ENCODE data around the gene TEX261. TPM values are rescaled to one million over a fixed set of nuclear protein-coding genes. Genes with fewer than 3 reads are reported as not detected.

Gene TEX261
- total and polyA plus RNA-seq, 2 experiments from 2014 or later = 5.7 to 17.5 TPM

DNA sequence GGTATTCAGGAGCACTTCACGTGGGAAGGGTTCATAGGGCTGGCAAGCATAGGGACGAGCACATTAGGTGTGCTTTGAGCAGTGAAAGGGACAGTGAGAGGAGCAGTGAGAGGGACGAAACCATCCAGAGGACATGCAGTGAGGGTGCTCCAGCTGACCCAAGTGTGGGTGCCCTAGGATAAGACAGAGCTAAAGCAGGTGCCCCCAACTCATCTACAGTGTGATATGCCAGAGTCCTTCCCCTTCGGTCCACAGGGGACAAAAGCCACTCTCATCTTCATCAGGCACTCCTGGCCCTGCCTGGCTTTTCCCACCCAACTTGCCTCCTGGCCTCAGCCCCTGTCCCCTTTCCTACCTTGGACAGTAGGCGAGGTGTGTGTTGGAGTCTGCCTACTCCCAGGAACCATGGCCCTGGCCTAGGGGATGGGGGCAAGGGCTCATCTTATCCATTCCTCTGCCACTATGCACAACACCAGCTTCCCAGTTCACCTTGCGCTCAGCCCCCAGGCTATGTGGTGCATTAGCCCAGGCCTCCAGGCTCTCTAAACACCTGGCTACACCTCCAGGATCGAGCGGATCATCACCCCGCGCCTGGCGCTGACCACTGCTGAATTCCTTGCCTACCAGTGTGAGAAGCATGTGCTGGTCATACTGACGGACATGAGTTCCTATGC, 32.3 kb downstream of the TEX261 start:
- no peaks in the 10 kb centered on the region for H3K36me3 ChIP-seq (ENCODE audit: insufficient read depth)
- Mint-ChIP-seq H3K4me3 (no peak overlapping the region), H3K9me3 (no peaks in the 10 kb centered on the region), H3K4me1 (peaks cover 4% of the 10 kb centered on the region), H3K27me3 (ENCODE audit: insufficient read depth, low read depth, poor library complexity) (peaks cover 62% of the 10 kb centered on the region), H3K36me3 (ENCODE audit: low read depth) (no peaks in the 10 kb centered on the region), H3K27ac (no peak overlapping the region)
- H4K20me1 ChIP-seq (replicated peaks; ENCODE audit: insufficient read depth) = no peaks in the 10 kb centered on the region
- DNase-seq (ENCODE audit: low spot score) (no peak), ATAC-seq (no peak)
- no peak overlapping the region for H3K4me3 ChIP-seq
- no peak overlapping the region for H2AFZ ChIP-seq
- H3K27ac ChIP-seq (ENCODE audit: low read depth) = no peak overlapping the region
- TF ChIP-seq, protein P1, sequence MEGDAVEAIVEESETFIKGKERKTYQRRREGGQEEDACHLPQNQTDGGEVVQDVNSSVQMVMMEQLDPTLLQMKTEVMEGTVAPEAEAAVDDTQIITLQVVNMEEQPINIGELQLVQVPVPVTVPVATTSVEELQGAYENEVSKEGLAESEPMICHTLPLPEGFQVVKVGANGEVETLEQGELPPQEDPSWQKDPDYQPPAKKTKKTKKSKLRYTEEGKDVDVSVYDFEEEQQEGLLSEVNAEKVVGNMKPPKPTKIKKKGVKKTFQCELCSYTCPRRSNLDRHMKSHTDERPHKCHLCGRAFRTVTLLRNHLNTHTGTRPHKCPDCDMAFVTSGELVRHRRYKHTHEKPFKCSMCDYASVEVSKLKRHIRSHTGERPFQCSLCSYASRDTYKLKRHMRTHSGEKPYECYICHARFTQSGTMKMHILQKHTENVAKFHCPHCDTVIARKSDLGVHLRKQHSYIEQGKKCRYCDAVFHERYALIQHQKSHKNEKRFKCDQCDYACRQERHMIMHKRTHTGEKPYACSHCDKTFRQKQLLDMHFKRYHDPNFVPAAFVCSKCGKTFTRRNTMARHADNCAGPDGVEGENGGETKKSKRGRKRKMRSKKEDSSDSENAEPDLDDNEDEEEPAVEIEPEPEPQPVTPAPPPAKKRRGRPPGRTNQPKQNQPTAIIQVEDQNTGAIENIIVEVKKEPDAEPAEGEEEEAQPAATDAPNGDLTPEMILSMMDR (conservative IDR thresholded peaks at IDR 0.05; ENCODE audit: low read depth in 2 of 2) = no peak
- TF ChIP-seq, protein P2, sequence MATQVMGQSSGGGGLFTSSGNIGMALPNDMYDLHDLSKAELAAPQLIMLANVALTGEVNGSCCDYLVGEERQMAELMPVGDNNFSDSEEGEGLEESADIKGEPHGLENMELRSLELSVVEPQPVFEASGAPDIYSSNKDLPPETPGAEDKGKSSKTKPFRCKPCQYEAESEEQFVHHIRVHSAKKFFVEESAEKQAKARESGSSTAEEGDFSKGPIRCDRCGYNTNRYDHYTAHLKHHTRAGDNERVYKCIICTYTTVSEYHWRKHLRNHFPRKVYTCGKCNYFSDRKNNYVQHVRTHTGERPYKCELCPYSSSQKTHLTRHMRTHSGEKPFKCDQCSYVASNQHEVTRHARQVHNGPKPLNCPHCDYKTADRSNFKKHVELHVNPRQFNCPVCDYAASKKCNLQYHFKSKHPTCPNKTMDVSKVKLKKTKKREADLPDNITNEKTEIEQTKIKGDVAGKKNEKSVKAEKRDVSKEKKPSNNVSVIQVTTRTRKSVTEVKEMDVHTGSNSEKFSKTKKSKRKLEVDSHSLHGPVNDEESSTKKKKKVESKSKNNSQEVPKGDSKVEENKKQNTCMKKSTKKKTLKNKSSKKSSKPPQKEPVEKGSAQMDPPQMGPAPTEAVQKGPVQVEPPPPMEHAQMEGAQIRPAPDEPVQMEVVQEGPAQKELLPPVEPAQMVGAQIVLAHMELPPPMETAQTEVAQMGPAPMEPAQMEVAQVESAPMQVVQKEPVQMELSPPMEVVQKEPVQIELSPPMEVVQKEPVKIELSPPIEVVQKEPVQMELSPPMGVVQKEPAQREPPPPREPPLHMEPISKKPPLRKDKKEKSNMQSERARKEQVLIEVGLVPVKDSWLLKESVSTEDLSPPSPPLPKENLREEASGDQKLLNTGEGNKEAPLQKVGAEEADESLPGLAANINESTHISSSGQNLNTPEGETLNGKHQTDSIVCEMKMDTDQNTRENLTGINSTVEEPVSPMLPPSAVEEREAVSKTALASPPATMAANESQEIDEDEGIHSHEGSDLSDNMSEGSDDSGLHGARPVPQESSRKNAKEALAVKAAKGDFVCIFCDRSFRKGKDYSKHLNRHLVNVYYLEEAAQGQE (IDR thresholded peaks at IDR 0.05; ENCODE audit: unreplicated experiment) = no peak
- no peak for TF ChIP-seq CREB1 (CRISPR knock-in tag; IDR thresholded peaks at IDR 0.05; ENCODE audit: low read depth)
- no peak for TF ChIP-seq ZNF114 (CRISPR knock-in tag; IDR thresholded peaks at IDR 0.05)
- no peak for TF ChIP-seq EZH2phosphoT487 (IDR thresholded peaks at IDR 0.05; ENCODE audit: unreplicated experiment)
- no peak for TF ChIP-seq STAT1 (IDR thresholded peaks at IDR 0.05; ENCODE audit: unreplicated experiment)
- no peak for TF ChIP-seq POLR2AphosphoS5 (IDR thresholded peaks at IDR 0.05; ENCODE audit: low read depth)
- no peak for TF ChIP-seq JUNB (IDR thresholded peaks at IDR 0.05; ENCODE audit: unreplicated experiment)
- TF ChIP-seq NANOG (IDR thresholded peaks at IDR 0.05; ENCODE audit: borderline replicate concordance) = no peak
- TF ChIP-seq, protein P3, sequence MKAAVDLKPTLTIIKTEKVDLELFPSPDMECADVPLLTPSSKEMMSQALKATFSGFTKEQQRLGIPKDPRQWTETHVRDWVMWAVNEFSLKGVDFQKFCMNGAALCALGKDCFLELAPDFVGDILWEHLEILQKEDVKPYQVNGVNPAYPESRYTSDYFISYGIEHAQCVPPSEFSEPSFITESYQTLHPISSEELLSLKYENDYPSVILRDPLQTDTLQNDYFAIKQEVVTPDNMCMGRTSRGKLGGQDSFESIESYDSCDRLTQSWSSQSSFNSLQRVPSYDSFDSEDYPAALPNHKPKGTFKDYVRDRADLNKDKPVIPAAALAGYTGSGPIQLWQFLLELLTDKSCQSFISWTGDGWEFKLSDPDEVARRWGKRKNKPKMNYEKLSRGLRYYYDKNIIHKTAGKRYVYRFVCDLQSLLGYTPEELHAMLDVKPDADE (IDR thresholded peaks at IDR 0.05) = no peak
- no peak for TF ChIP-seq EZH2 (IDR thresholded peaks at IDR 0.05; ENCODE audit: low read depth, unreplicated experiment)
- TF ChIP-seq, protein P4, sequence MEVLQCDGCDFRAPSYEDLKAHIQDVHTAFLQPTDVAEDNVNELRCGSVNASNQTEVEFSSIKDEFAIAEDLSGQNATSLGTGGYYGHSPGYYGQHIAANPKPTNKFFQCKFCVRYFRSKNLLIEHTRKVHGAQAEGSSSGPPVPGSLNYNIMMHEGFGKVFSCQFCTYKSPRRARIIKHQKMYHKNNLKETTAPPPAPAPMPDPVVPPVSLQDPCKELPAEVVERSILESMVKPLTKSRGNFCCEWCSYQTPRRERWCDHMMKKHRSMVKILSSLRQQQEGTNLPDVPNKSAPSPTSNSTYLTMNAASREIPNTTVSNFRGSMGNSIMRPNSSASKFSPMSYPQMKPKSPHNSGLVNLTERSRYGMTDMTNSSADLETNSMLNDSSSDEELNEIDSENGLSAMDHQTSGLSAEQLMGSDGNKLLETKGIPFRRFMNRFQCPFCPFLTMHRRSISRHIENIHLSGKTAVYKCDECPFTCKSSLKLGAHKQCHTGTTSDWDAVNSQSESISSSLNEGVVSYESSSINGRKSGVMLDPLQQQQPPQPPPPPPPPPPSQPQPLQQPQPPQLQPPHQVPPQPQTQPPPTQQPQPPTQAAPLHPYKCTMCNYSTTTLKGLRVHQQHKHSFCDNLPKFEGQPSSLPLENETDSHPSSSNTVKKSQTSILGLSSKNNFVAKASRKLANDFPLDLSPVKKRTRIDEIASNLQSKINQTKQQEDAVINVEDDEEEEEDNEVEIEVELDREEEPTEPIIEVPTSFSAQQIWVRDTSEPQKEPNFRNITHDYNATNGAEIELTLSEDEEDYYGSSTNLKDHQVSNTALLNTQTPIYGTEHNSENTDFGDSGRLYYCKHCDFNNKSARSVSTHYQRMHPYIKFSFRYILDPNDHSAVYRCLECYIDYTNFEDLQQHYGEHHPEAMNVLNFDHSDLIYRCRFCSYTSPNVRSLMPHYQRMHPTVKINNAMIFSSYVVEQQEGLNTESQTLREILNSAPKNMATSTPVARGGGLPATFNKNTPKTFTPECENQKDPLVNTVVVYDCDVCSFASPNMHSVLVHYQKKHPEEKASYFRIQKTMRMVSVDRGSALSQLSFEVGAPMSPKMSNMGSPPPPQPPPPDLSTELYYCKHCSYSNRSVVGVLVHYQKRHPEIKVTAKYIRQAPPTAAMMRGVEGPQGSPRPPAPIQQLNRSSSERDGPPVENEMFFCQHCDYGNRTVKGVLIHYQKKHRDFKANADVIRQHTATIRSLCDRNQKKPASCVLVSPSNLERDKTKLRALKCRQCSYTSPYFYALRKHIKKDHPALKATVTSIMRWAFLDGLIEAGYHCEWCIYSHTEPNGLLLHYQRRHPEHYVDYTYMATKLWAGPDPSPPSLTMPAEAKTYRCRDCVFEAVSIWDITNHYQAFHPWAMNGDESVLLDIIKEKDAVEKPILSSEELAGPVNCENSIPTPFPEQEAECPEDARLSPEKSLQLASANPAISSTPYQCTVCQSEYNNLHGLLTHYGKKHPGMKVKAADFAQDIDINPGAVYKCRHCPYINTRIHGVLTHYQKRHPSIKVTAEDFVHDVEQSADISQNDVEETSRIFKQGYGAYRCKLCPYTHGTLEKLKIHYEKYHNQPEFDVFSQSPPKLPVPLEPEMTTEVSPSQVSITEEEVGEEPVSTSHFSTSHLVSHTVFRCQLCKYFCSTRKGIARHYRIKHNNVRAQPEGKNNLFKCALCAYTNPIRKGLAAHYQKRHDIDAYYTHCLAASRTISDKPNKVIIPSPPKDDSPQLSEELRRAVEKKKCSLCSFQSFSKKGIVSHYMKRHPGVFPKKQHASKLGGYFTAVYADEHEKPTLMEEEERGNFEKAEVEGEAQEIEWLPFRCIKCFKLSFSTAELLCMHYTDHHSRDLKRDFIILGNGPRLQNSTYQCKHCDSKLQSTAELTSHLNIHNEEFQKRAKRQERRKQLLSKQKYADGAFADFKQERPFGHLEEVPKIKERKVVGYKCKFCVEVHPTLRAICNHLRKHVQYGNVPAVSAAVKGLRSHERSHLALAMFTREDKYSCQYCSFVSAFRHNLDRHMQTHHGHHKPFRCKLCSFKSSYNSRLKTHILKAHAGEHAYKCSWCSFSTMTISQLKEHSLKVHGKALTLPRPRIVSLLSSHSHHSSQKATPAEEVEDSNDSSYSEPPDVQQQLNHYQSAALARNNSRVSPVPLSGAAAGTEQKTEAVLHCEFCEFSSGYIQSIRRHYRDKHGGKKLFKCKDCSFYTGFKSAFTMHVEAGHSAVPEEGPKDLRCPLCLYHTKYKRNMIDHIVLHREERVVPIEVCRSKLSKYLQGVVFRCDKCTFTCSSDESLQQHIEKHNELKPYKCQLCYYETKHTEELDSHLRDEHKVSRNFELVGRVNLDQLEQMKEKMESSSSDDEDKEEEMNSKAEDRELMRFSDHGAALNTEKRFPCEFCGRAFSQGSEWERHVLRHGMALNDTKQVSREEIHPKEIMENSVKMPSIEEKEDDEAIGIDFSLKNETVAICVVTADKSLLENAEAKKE (CRISPR knock-in tag; IDR thresholded peaks at IDR 0.05) = no peak
- no peak for TF ChIP-seq ZNF331 (CRISPR knock-in tag; IDR thresholded peaks at IDR 0.05; ENCODE audit: low read depth)
- no peaks in the 10 kb centered on the region for H3K79me2 ChIP-seq (replicated peaks; ENCODE audit: insufficient read depth)
- H3K4me2 ChIP-seq = no peak overlapping the region
- peaks cover 54% of the 10 kb centered on the region for H3K27me3 ChIP-seq (ENCODE audit: insufficient read depth)
- H3F3A ChIP-seq (replicated peaks; ENCODE audit: low read depth) = no peaks in the 10 kb centered on the region
- peaks cover 4% of the 10 kb centered on the region; the same call in 1 of the 2 replicates for H3K4me1 ChIP-seq (ENCODE audit: insufficient read depth)
- H3K9me2 ChIP-seq (ENCODE audit: insufficient read depth) = no peaks in the 10 kb centered on the region

Data from GM23338 (cell line).